Neuronal stem cell (in vitro differentiated cells): Measurements from ENCODE around the gene RUNX2.

ENCODE experiments used
- DNase-seq: peaks from one replicate; pipeline ENCODE4 v3.0.0-alpha.2; 2013; ENCODE audit warnings: low spot score
- H2AFZ ChIP-seq: one replicate; pipeline ENCODE4 v1.6.1; 2013; ENCODE audit warnings: mild to moderate bottlenecking, low read length, inconsistent platforms
- H2AK5ac ChIP-seq: 2 replicates; pipeline ENCODE4 v1.6.1; 2013; ENCODE audit warnings: low read depth, mild to moderate bottlenecking, inconsistent platforms, low read length, moderate library complexity, mixed read lengths
- H2BK120ac ChIP-seq: 2 replicates; pipeline ENCODE4 v1.6.1; 2013; ENCODE audit warnings: low read depth, mild to moderate bottlenecking, inconsistent platforms, low read length, moderate library complexity, mixed read lengths
- H2BK12ac ChIP-seq: one replicate; pipeline ENCODE4 v1.6.1; 2013; ENCODE audit warnings: low read length, inconsistent platforms
- H2BK15ac ChIP-seq: 2 replicates; pipeline ENCODE4 v1.6.1; 2013; ENCODE audit warnings: mild to moderate bottlenecking, low read length, inconsistent platforms, mixed read lengths
- H2BK5ac ChIP-seq: one replicate; pipeline ENCODE4 v1.6.1; 2013; ENCODE audit warnings: inconsistent platforms, mild to moderate bottlenecking, low read length, moderate library complexity
- H3K14ac ChIP-seq: one replicate; pipeline ENCODE4 v1.6.1; 2013; ENCODE audit warnings: low read length, inconsistent platforms
- H3K18ac ChIP-seq: 2 replicates; pipeline ENCODE4 v1.6.1; 2013; ENCODE audit warnings: low read length, inconsistent platforms
- H3K23ac ChIP-seq: 2 replicates; pipeline ENCODE4 v1.6.1; 2013; ENCODE audit warnings: low read depth, mild to moderate bottlenecking, mixed read lengths, low read length, inconsistent platforms; ENCODE audit not compliant: poor library complexity
- H3K27ac ChIP-seq: replicated peaks from 3 replicates; pipeline ENCODE4 v1.5.1; 2013; ENCODE audit warnings: low read length, inconsistent platforms
- H3K27me3 ChIP-seq, 3 experiments: 2 replicates each; pipeline ENCODE4 v1.6.1; 2013; ENCODE audit warnings: low read length in 3 of 3, mild to moderate bottlenecking in 2 of 3, inconsistent platforms in 1 of 3, low read depth in 1 of 3, mixed read lengths in 1 of 3, moderate library complexity in 1 of 3; ENCODE audit not compliant: control insufficient read depth in 3 of 3, insufficient read depth in 3 of 3
- H3K36me3 ChIP-seq, 2 donors: replicated peaks in 1 of 2; 2 replicates each; pipeline ENCODE4 v1.6.1; 2013; ENCODE audit warnings: low read length in 2 of 2; ENCODE audit not compliant: control insufficient read depth in 2 of 2, insufficient read depth in 2 of 2
- H3K4ac ChIP-seq: 2 replicates; pipeline ENCODE4 v1.6.1; 2013; ENCODE audit warnings: inconsistent platforms, mild to moderate bottlenecking, low read length, moderate library complexity
- H3K4me1 ChIP-seq, 2 donors: 1 replicate in 1 of 2; 2 replicates in 1 of 2; pipeline ENCODE4 v1.6.1; 2013; ENCODE audit warnings: low read length in 2 of 2, low read depth in 1 of 2; ENCODE audit not compliant: control insufficient read depth in 2 of 2, insufficient read depth in 1 of 2
- H3K4me2 ChIP-seq: one replicate; pipeline ENCODE4 v1.6.1; 2013; ENCODE audit warnings: mild to moderate bottlenecking, low read length, inconsistent platforms; ENCODE audit not compliant: insufficient read depth, poor library complexity, severe bottlenecking
- H3K4me3 ChIP-seq, 2 donors: 2 replicates each; pipeline ENCODE4 v1.5.1; 2013; ENCODE audit warnings: low read length in 2 of 2, mild to moderate bottlenecking in 2 of 2, inconsistent platforms in 1 of 2, moderate library complexity in 1 of 2
- H3K79me1 ChIP-seq: one replicate; pipeline ENCODE4 v1.6.1; 2013; ENCODE audit warnings: low read depth, mild to moderate bottlenecking, inconsistent platforms, low read length, moderate library complexity
- H3K9ac ChIP-seq: one replicate; pipeline ENCODE4 v1.6.1; 2013; ENCODE audit warnings: mild to moderate bottlenecking, low read depth, low read length, inconsistent platforms; ENCODE audit not compliant: poor library complexity
- H3K9me3 ChIP-seq, 2 donors: replicated peaks in 1 of 2; 2 replicates each; pipeline versions ENCODE3 to v1.6.1; 2013; ENCODE audit warnings: low read length in 2 of 2, mild to moderate bottlenecking in 2 of 2, inconsistent platforms in 1 of 2, low read depth in 1 of 2, mixed read lengths in 1 of 2, moderate library complexity in 1 of 2; ENCODE audit not compliant: control insufficient read depth in 2 of 2, insufficient read depth in 1 of 2
- H4K8ac ChIP-seq: one replicate; pipeline ENCODE4 v1.6.1; 2013; ENCODE audit warnings: low read depth, mild to moderate bottlenecking, inconsistent platforms, low read length, moderate library complexity
- H4K91ac ChIP-seq: one replicate; pipeline ENCODE4 v1.6.1; 2013; ENCODE audit warnings: low read length, low read depth, mild to moderate bottlenecking, inconsistent platforms; ENCODE audit not compliant: poor library complexity
- WGBS, 2 donors: extraction: QIAGEN DNeasy Blood & Tissue Kit; methylation state at CpG; one replicate each; pipeline ENCODE4 v1.1.7; 2013; ENCODE audit warnings: missing lambda C conversion rate in 2 of 2, mixed read lengths in 1 of 2; ENCODE audit not compliant: insufficient read length in 2 of 2, insufficient replicate concordance in 1 of 2; ENCODE audit errors: extremely low coverage in 2 of 2; 5-methylcytosine and 5-hydroxymethylcytosine counted together

RUNX2 gene

GRCh38 chr6:45590226-45590625 lies 262.1 kb downstream of the RUNX2 start:
- no peak overlapping the region for H3K23ac ChIP-seq
- no peak overlapping the region for H2AK5ac ChIP-seq
- H4K91ac ChIP-seq: no peak overlapping the region
- H3K9ac ChIP-seq: no peak overlapping the region
- H2AFZ ChIP-seq: no peak overlapping the region
- H3K4ac ChIP-seq: no peak overlapping the region
- no peak overlapping the region for H4K8ac ChIP-seq
- H2BK120ac ChIP-seq: no peak overlapping the region
- no peaks in the 10 kb centered on the region for H3K79me1 ChIP-seq
- H3K18ac ChIP-seq: no peak overlapping the region
- no peak overlapping the region for H3K4me3 ChIP-seq
- no peaks in the 10 kb centered on the region for H3K36me3 ChIP-seq
- H2BK5ac ChIP-seq: no peak overlapping the region
- no peak overlapping the region for H2BK15ac ChIP-seq
- no CpG with 5 or more reads among the region's 4 CpGs for WGBS, 2 donors
- H3K27ac ChIP-seq: no peak overlapping the region
- H3K9me3 ChIP-seq: peaks cover 0 to 1% of the 10 kb centered on the region in 2 donors
- no peaks in the 10 kb centered on the region for H3K27me3 ChIP-seq
- no peak overlapping the region for H3K4me2 ChIP-seq
- no peak for DNase-seq
- no peak overlapping the region for H3K14ac ChIP-seq
- no peak overlapping the region for H2BK12ac ChIP-seq
- H3K4me1 ChIP-seq: no peaks in the 10 kb centered on the region

- no peak overlapping the region for H3K18ac ChIP-seq
- no peak overlapping the region for H2BK12ac ChIP-seq
- H4K91ac ChIP-seq: no peak overlapping the region
- no CpG with 5 or more reads among the region's 7 CpGs for whole genome bisulfite sequencing, 2 donors
- H2AK5ac ChIP-seq: no peak overlapping the region
- no peak overlapping the region for H3K4me3 ChIP-seq
- no peak overlapping the region for H2BK5ac ChIP-seq
- H3K27me3 ChIP-seq: no peaks in the 10 kb centered on the region
- H4K8ac ChIP-seq: no peak overlapping the region
- H3K4me2 ChIP-seq: no peak overlapping the region
- no peak overlapping the region for H2BK120ac ChIP-seq
- no peak overlapping the region for H3K9ac ChIP-seq
- DNase-seq: no peak
- peaks cover 0 to 1% of the 10 kb centered on the region in 2 donors for H3K9me3 ChIP-seq
- peak overlapping the region; percentile 15 for H2AFZ ChIP-seq
- H3K79me1 ChIP-seq: no peaks in the 10 kb centered on the region
- no peak overlapping the region for H2BK15ac ChIP-seq
- H3K4me1 ChIP-seq: no peaks in the 10 kb centered on the region
- no peak overlapping the region for H3K23ac ChIP-seq
- H3K36me3 ChIP-seq: no peaks in the 10 kb centered on the region
- no peak overlapping the region for H3K14ac ChIP-seq
- no peak overlapping the region for H3K4ac ChIP-seq
- no peak overlapping the region for H3K27ac ChIP-seq
Observed at GRCh38 chr6:45590696-45591184, 262.6 kb downstream of the RUNX2 start.

- H3K23ac ChIP-seq: no peak overlapping the region
- WGBS, 2 donors: no CpG with 5 or more reads among the region's 1 CpG
- H4K8ac ChIP-seq: no peak overlapping the region
- no peak overlapping the region for H3K9ac ChIP-seq
- H2BK120ac ChIP-seq: no peak overlapping the region
- no peak overlapping the region for H3K27ac ChIP-seq
- no peak overlapping the region for H4K91ac ChIP-seq
- H3K14ac ChIP-seq: no peak overlapping the region
- no peak overlapping the region for H2BK5ac ChIP-seq
- no peaks in the 10 kb centered on the region for H3K79me1 ChIP-seq
- H3K18ac ChIP-seq: no peak overlapping the region
- H3K27me3 ChIP-seq: no peaks in the 10 kb centered on the region
- no peak overlapping the region for H2BK15ac ChIP-seq
- H2AFZ ChIP-seq: no peak overlapping the region
- H3K36me3 ChIP-seq: no peaks in the 10 kb centered on the region
- no peak overlapping the region for H3K4me2 ChIP-seq
- no peak overlapping the region for H2BK12ac ChIP-seq
- H3K4ac ChIP-seq: no peak overlapping the region
- H3K4me3 ChIP-seq: no peak overlapping the region
- no peak overlapping the region for H2AK5ac ChIP-seq
- peaks cover under 1 to 1% of the 10 kb centered on the region in 2 donors for H3K9me3 ChIP-seq
- peaks cover 0 to 1% of the 10 kb centered on the region in 2 donors for H3K4me1 ChIP-seq
- no peak for DNase-seq
Observed at GRCh38 chr6:45591306-45591705, 263.2 kb downstream of the RUNX2 start.

- no peak overlapping the region for H2AK5ac ChIP-seq
- no peak overlapping the region for H3K9ac ChIP-seq
- H2AFZ ChIP-seq: no peak overlapping the region
- no peak overlapping the region for H4K8ac ChIP-seq
- H3K9me3 ChIP-seq: peaks cover 0 to 3% of the 10 kb centered on the region in 2 donors
- H3K4me1 ChIP-seq: peaks cover 0 to 1% of the 10 kb centered on the region in 2 donors
- H3K36me3 ChIP-seq: no peaks in the 10 kb centered on the region
- H3K14ac ChIP-seq: no peak overlapping the region
- no peaks in the 10 kb centered on the region for H3K79me1 ChIP-seq
- WGBS, 2 donors: 100% methylated on average over 1 of the region's 5 CpGs
- H2BK12ac ChIP-seq: no peak overlapping the region
- DNase-seq: no peak
- no peak overlapping the region for H3K4ac ChIP-seq
- no peak overlapping the region for H3K18ac ChIP-seq
- no peak overlapping the region for H2BK120ac ChIP-seq
- H3K23ac ChIP-seq: no peak overlapping the region
- H3K27me3 ChIP-seq: no peaks in the 10 kb centered on the region
- no peak overlapping the region for H3K4me3 ChIP-seq
- no peak overlapping the region for H2BK15ac ChIP-seq
- no peak overlapping the region for H4K91ac ChIP-seq
- H2BK5ac ChIP-seq: no peak overlapping the region
- no peak overlapping the region for H3K4me2 ChIP-seq
- H3K27ac ChIP-seq: no peak overlapping the region
Observed at GRCh38 chr6:45591890-45592289, 263.8 kb downstream of the RUNX2 start.
